Activated T-cell treated with anti-CD3 and anti-CD28 coated beads for 1 hour (primary cell): ENCODE measurements around the gene RGS3.
"Not testable (repeated sequence)": the region's sequence is repeated elsewhere in the genome, so short reads cannot be mapped to it uniquely, and the experiment has no call there.

Source experiments
- DNase-seq: peaks from one replicate; pipeline ENCODE4 v3.0.0-alpha.2; 2020; ENCODE audit warnings: low read depth

RGS3 gene

DNA sequence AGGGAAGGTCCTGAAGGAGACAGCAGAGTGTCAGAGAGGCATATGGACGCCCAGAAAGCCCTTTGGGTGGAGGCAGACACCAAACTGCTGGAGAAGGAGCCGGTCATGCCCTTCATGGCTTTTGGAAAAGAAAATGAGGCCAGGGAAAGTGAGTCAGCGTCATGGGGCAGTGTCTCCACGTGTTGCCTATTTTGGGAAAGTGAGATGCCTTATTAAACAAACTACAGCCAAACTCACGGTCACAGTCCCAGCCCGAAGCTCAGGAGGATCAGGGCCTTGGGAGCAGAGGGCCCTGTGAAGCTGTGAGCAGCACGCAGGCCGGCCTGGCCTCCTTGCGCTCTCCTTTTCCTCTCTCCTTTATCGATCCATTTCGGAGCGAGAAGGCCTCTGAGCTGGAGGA, 25.0 kb downstream of the RGS3 start:
- DNase-seq, result no peak

DNA sequence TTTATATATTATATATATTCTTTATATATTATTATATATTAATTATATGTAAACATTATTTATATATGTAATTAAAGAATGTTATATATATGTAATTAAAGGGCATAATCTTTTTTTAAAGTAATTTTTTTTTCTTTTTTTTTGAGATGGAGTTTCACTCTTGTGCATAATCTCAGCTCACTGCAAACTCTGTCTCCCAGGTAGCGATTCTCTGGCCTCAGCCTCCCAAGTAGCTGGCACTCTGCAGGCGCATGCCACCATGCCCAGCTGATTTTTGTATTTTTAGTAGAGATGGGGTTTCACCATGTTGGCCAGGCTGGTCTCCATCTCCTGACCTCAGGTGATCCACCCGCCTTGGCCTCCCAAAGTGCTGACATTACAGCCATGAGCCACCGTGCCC, 27.6 kb downstream of the RGS3 start:
- not testable (repeated sequence) for DNase-seq

DNA sequence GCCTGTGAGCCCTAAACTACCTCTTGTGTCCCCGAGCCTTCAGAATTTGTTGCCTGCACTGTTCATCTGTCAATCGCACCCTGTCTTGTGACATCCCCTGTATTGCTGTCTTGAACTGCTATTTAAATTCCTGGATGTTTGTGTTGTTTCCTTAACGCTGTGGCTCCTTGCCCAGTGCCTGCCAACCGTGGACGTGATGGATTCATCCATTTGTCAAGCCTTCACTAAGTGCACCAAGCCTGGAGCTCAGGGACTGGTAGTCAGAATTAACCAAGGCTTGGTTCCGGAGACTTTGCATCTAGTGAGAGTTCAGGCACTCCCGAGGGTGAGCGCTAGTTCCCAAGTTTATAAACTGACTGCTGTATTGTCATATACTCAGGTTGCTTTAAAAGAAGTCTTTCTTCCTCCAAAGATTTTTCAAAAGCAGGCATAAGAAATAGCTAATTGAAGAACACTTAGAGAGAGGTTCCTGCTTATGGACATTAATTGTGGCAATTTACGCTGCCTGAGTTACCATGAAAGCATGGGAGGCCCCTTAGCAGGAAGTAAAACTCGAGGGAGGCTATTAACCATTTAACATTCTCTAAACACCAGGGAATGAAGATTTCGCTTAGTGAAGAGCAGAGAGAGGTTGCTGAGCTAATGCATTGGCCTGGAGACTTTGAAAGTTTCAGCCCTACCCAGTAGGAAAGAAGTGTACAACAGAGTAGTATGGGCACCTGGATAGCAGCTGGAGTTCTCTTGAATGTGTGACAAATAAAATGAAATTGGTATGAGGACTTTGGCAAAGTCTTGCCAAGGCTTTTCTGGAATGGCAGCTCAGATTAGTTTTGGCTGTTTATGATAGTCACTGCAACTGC, 29.0 kb downstream of the RGS3 start:
- no peak for DNase-seq

DNA sequence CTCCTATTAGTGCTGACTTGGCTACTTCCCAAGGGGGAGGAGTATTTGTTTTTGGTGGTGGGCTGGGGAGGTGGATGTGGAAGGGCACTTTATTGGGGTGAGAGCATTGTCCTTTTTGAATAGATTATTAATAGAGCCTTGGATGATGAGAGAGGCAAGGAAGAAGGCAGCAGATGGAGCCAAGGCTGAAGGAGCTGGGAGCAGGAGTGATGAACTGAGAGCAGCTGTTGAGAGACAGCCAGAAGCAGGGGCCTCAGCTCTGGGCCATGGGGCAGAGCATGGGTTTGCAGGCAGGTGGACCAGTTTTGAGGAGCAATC, 29.6 kb downstream of the RGS3 start:
- no peak for DNase-seq

DNA sequence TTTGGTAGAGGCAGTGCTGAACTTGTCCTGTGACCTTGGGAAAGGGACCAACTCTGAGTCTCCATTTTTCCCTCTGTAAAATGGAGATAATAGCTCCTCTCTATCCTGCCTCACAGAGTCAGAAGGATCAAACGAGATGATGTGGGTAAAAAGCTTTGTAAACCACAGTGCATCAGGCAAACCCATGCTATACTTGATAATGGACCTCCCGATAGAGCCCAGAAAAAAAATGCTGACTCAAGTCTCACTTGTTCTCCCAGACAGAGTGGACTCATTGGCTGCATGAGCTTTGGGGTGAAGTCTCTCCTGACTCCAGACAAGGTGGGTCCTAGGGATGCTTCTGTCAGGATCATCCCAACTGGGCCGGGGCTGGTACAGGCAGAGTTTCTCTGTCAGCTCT, 32.0 kb downstream of the RGS3 start:
- no peak for DNase-seq

DNA sequence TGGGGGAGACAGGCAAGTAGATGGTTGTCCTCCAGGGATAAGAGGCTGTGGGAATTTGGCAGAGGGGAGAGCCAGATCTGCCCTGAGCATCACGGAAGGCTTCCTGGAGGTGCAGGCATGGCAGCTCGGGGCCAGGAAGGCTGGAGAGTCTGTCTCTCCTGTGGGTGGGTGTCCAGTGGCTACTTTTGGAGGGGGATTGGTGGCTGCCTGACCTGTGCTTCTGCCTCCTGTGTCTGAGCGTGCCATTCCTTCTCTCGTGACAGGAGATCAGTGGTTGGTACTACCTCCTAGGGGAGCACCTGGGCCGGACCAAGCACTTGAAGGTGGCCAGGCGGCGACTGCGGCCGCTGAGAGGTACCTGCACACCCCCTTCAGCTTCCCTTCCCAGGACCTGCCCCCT, 33.5 kb downstream of the RGS3 start:
- DNase-seq, result no peak

DNA sequence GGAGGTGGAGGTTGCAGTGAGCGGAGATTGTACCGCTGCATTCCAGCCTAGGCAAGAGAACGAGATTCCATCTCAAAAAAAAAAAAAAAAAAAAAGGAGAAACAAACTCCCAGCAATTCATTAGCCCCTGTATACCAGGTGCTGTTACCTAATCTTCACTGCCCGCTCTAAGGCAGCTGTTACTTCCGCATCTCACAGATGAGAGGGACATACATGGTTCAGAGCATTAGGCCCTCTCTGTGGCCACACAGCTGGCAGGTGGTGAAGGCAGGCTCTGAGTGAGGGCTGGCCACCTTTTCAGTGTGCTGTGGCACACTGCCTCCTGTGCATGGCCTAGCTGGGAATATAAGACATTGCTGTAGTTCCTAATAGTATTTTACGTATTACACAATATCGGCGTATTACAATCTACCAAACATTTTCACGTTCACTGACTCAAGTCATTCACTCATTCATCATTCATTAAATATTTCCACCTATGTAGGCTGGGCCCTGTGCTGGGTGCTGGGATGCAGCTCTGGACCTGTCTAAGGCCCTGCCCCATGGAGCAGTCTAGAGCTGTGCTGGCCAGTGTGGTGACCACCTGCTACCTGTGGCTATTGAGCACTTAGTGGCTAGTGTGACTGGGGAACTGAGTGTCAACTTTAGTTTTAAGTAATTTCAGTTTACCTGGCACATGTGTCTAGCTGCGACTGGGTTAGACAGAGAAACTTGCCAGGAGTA, 35.8 kb downstream of the RGS3 start:
- DNase-seq, result no peak

DNA sequence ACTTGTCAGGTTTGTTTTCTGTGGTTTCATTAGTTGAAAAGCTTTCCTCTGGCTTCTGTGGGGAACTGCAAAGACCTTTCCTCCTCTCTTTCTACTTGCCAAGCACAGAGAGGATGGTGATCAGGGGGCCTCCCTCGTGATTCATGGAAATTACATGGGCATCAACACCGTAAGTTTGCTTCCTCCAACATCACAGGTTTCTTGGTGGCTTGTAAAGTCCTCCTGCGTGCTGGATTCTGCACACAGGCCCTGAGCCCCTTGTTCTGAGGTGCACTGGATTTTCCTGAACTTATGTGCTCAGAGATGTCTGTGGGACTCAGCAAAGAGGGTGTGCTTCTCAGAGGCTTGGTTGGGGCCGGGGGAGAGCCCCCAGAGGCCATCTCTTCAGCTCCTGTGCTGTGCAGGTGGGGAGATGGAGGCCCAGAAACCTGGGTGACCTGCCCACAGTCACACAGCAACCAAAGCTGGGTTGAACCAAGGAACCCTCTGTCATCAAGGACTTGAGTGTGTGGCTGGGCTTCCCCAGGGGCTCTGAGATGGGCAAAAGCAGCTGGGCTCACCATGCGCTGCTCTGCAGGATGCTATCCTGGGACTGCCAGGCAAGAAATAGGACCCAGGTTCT, 36.5 kb downstream of the RGS3 start:
- DNase-seq, result no peak

DNA sequence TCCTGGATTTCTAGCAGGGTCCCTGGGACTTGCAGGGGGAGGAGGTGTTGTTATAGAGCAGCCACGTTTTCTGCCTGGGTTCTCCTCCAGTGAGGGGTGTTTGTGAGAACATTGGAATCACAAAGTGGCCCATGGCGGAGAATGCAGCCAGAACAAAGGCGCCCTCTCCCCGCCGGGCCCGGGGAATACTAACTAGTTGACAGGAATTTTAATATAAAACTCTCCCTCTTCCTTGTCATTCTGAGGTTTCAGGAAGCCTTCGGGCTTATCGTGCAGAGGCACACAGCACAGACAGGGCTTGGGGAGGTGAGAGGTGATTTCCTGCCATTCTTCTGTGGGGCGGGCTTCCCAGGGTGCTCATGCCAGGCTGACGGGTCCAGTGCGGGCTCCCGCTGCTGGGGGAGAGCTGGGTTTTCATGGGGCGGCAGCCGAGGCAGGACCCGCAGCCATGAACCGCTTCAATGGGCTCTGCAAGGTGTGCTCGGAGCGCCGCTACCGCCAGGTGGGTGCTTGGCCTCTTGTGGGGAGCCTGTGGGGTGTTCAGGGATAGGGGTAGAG, 37.7 kb downstream of the RGS3 start:
- DNase-seq, result no peak

DNA sequence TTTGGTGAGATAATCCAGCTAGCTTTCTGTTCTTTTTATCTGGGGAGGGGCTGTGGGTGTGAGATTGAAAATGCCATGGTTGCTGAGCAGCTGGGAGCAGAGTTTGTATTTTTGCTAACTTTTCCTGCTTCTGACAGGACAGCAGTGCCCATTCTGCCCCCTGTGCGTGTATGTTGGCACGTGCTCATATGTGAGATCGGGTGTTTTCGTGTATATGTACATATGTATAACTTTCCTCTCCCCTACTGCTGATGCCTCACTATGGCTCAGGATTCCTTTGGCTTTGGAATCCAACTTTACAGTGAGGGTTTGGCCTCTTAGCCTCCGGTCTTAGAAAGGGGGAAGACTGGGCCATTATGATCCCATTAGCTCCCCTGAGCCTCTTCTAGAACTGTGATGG, 38.3 kb downstream of the RGS3 start:
- DNase-seq, result no peak

DNA sequence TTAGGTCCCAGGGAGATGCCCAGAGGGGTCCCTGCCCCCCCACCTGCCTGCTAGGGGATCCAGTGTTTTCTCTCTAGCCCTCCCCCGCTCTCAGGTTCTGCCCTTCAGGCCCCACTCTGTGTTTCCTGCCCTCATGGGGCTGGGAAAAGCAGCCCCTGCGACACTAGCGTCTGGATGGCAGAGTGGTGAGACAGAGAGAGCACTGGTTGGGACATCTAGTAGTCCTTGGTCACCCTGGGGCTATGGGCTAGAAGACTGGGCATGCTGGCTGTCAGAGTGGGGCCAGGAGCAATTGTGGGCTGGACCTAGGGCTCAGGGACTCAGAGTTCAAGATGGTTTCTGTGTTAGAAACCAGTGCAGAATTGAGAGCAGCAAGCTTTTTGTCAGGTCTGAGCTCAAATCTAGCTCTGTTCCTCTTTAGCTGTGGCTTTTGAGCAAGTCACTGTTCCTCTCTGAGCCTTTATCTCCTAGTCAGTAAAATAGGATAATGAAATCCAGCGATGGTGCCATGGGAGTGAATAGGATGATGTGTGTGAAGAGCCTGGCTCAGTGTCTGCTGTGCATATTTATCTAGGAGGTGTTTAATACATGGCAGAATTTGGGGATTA, 39.0 kb downstream of the RGS3 start:
- DNase-seq, result no peak

DNA sequence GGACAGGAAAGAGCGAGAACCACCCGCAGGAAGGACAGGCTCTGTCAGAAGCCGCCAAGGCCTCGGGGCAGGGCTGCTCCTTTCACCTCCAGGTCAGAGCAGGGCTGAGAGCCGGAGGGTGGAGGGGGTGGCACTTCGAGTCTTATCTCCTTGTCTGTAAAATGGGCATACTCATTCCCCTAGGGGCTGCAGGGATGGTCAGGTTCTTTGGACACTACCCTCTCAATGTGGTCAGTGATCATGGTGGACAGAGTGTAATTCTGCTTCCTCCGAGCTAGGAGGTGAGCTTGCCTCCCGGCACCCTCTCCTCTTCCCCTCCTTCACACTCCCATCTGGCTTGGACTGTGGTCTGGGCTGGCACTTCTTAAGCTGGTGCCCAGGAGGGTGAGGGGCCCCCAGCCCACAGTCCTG, 39.6 kb downstream of the RGS3 start:
- DNase-seq, result no peak

DNA sequence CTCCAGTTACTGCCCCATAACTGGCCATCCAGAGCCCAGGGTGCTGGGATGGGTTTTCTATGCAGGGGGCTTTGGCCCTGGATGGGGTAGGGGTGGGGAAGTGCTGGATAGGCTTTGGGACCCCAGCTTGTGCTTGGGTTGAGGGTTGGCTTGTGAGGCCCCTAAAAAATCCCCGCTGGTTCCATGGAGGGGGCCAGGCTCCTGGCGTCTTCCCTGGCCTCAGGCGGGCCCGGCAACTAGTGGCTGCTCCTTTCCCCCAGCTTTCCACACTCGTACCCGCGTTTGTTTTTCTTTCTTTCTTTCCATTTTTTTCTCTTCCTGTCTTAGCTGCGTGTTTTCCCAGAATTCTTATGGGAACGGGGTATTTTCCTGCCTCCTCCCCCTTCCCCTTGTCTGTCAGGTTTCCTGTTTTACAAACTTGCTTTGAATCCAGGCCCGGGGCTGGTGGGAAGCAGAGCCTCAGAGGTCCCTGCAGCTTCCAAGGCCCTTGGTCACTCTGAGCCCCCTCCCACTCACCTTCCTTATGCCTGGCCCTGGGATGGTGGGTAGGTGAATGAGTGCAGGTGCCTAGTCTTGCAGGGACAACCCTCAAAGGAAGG, 40.2 kb downstream of the RGS3 start:
- DNase-seq, result no peak

DNA sequence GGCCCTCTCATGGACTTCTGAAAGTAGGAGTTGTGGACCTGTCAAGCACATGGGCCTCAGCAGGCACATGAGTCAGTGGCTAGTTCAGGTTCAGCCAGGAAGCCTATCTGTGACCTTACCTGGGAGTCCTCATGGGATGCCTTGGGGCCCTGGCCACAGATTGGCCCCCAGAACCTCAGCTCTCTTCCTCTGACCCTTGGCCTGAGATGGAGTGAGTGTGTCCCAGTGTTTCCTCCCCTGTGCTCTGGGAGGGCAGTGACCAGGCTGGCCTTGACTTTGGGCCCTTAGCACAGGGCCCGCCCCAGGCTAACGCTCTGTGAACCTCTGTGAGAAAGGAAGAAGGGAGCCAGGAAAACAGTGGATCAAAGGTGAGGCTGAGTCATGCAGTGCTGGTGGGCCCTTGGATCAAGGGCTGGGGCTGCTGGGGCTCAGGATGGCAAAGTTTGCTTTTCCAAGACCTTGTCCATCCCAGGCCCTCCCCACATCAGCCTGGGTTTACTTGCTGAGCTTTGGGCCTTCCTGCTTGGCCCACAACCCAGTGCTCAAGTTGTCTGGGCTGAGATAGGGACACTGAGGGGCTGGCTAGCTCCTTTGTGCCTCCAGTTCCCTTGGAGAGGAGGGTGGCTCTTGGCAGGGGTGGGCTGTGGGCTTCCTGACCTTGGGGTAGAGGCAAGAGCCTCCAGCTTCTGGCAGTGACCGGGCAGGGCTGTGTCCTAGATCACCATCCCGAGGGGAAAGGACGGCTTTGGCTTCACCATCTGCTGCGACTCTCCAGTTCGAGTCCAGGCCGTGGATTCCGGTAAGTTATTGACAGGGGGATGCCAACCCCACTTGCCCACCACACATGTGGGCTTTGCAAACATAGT, 41.4 kb downstream of the RGS3 start:
- DNase-seq, result no peak

DNA sequence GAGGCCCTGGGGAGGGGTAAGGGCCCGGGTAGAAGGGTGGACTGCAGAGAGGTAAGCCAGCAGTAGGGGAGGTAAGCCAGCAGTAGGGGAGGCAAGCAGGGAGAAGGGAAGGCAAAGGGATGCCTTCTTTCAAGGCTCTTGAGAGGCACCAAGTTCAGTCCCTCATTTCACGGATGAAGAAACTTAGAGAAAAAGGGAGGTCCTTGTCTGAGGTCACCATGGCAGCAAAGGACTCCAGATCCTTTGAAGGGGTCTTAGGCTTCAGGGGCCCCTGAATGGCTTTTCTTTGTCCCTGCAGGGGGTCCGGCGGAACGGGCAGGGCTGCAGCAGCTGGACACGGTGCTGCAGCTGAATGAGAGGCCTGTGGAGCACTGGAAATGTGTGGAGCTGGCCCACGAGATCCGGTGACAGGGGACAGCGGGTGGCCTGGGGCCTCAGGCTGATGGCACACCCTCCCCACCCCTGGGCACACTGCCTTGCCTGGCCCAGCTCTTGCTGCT, 42.6 kb downstream of the RGS3 start:
- no peak for DNase-seq

DNA sequence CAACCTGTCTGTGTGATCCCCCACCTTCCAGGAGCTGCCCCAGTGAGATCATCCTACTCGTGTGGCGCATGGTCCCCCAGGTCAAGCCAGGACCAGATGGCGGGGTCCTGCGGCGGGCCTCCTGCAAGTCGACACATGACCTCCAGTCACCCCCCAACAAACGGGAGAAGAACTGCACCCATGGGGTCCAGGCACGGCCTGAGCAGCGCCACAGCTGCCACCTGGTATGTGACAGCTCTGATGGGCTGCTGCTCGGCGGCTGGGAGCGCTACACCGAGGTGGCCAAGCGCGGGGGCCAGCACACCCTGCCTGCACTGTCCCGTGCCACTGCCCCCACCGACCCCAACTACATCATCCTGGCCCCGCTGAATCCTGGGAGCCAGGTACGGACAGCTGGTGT, 43.7 kb downstream of the RGS3 start:
- no peak for DNase-seq

DNA sequence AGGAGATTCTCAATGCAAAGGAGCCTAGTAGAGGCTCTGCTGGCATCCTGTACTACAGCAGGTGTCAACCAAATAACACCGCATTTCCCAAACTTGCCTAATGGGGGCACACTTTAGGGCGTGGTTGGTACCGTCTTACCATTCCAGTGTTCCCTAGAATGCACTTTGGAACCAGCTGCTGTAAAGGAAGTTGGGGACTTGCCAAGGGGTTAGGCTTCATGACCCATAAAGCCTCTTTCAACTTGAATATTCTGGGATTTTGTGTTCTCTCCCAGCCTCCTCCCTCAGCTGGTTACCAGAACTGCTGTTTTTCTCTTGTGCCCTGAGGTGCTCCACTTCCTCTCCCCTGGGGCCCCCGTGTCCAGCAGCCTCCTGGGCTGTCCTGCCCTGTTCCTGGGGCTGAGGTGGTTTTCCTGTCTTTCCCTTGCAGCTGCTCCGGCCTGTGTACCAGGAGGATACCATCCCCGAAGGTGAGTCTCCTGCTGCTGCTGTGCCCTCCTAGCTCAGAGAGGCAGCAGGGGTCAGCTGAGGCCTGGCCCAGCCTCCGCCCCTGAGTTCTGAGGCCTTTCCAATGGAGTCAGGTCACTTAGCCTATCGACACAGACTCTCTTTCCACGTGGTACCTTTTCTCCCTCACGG, 44.7 kb downstream of the RGS3 start:
- no peak for DNase-seq

DNA sequence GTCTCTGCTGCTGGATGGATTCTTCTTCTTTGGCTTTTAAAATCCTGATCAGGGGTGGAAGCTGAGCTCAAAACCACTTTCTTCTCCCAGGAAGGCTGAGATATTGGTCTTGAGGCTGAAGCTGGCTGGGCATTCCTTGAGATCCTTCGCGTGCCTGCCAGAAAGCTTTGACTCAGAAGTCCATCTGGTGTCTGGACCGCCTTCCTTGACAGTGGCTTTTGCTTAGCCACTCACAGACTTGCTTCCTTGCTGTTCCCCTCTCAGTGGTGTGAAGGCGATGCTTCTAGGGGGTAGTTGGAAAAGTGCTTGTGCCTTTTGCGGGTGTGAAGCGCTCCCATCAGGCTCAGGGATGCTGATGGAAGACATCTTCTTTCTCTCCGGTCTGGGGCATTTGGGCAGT, 45.9 kb downstream of the RGS3 start:
- DNase-seq, result no peak

DNA sequence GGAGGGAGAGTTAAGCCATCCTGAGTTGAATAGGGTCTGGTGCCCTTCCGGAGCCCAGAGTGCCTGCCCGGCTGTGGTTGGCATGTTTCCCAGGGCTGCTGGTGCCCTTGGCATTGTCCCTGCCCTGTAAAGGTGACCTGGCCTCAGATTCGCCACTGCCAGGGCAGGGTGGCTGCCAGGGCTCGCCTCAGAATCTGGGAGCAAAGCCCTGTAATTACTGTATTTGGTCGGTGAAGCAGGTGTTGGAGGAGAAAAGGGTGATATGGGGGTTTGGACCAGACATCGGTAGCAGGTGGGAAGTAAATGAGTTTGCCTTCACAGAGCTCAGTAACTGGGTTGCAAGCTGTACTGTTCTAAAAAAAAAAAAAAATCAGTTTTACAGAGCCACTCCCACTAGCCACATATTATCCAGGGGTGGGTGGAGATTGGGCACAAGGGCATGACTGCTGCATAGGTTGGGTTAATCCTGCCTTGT, 47.6 kb downstream of the RGS3 start:
- DNase-seq, result no peak
